ENCODE data around the gene HLTF. TPM values are rescaled to one million over a fixed set of nuclear protein-coding genes. Genes with fewer than 3 reads are reported as not detected.

Gene HLTF
- total RNA-seq, 2 donors from 2014 or later: 10.9 to 15.3 TPM

Small RNA genes lying within 50 kb of the gene (small RNA-seq; reads per million reads assigned to genes)
- not detected for gene RF00019

Other genes starting within 250 kb of the HLTF start
- 1 to 10 TPM; 4.9 to 5.7 TPM for gene CPA3, start 221.2 kb downstream of the HLTF start, total RNA-seq
- gene GYG1, start 95.0 kb downstream of the HLTF start, total RNA-seq: 10 to 100 TPM in 1 of 2 donors, 1 to 10 TPM in 1; 8.9 to 16.3 TPM
- gene HPS3, start 43.1 kb upstream of the HLTF start, total RNA-seq: 10 to 100 TPM; 15.8 to 18.2 TPM
- gene CP, start 135.3 kb upstream of the HLTF start, total RNA-seq: 10 to 100 TPM in 1 of 2 donors, 1 to 10 TPM in 1; 5.7 to 11.5 TPM
- gene TM4SF18, start 247.1 kb upstream of the HLTF start, total RNA-seq: 10 to 100 TPM in 1 of 2 donors, 1 to 10 TPM in 1; 7.9 to 13.2 TPM

All from body of pancreas (tissue), 2 donors.